Measurements from ENCODE around the gene TTC7B. TPM values are rescaled to one million over a fixed set of nuclear protein-coding genes. Genes with fewer than 3 reads are reported as not detected.

The TTC7B gene
- total RNA-seq, 1 experiment from 2014 or later: 9.6 TPM

DNA sequence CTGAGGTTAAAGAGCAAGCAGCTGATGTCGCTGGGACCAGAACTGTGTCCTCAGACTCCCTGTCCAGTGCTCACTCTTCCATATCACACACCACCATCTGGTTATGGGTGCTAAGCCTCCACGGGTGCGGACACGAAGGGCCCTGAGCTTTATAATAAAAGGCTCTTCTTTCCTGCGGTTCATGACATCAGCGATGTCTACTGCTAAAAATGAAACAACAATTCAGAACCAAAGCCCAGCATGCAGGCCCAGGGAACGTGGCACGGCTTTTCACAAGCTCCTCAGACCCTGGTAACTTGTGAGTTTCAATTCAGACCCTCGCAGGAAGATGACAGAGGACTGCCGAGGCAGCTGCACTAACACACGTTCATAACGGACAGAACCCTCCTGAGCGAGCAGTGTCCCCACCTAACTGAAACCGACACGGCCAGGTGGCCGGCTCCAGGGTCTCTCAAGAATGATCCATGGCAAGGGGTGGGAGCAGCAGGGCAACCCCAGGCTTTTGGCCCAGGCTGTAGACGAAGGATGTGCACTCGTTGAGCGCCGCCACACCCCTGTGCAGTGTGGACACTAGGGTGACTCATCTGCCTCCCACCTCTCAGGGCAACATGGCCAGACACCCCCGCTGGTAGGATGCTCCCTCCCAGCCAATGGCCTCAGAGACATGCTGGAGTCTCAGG is 239.1 kb downstream of the TTC7B start:
- no TSS peak for BruUV-seq (replicated peaks)
- no peaks in the 10 kb centered on the region for H3K36me3 Mint-ChIP-seq (ENCODE audit: insufficient read depth, unreplicated experiment)
- H3K4me1 Mint-ChIP-seq (ENCODE audit: low read depth, unreplicated experiment): no peaks in the 10 kb centered on the region
- H3K9me3 Mint-ChIP-seq (ENCODE audit: low read depth, unreplicated experiment): no peaks in the 10 kb centered on the region
- no peak overlapping the region for H3K27ac Mint-ChIP-seq (ENCODE audit: unreplicated experiment)
- no peaks in the 10 kb centered on the region for H3K27me3 Mint-ChIP-seq (ENCODE audit: unreplicated experiment)
- H3K4me3 Mint-ChIP-seq (ENCODE audit: low read depth, unreplicated experiment): no peak overlapping the region
- CTCF ChIA-PET: interaction anchor here (0.5 kb wide), 1 partner anchor 417 kb away, joined by 4 read pairs; no protein-coding TSS in a partner anchor
- intact Hi-C loops (cut with micrococcal nuclease; ENCODE audit: unreplicated experiment): no loop called here
- no peak for DNase-seq
- TF ChIP-seq, protein P1, sequence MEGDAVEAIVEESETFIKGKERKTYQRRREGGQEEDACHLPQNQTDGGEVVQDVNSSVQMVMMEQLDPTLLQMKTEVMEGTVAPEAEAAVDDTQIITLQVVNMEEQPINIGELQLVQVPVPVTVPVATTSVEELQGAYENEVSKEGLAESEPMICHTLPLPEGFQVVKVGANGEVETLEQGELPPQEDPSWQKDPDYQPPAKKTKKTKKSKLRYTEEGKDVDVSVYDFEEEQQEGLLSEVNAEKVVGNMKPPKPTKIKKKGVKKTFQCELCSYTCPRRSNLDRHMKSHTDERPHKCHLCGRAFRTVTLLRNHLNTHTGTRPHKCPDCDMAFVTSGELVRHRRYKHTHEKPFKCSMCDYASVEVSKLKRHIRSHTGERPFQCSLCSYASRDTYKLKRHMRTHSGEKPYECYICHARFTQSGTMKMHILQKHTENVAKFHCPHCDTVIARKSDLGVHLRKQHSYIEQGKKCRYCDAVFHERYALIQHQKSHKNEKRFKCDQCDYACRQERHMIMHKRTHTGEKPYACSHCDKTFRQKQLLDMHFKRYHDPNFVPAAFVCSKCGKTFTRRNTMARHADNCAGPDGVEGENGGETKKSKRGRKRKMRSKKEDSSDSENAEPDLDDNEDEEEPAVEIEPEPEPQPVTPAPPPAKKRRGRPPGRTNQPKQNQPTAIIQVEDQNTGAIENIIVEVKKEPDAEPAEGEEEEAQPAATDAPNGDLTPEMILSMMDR (IDR thresholded peaks at IDR 0.05; ENCODE audit: unreplicated experiment): no peak

DNA sequence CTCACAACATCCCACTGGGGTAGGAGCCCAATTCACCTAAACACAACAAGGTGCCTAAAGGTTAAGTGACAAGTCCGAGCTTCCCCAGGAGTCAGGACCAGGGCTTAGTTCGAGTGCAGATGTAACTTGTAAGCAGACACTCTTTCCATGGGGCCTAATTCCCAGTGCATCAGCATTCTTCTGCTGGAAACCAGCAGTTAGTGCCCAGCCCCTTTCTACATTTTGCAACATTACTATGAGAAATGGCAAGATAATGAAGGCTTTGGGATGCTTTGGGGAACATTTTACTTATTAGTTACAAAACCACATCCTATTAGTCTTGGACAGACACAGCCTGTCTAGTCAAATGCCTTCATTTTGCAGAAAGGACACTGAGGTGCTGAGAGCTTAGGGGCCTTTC is 239.6 kb downstream of the TTC7B start:
- H3K27ac Mint-ChIP-seq (ENCODE audit: unreplicated experiment): no peak overlapping the region
- no peaks in the 10 kb centered on the region for H3K9me3 Mint-ChIP-seq (ENCODE audit: low read depth, unreplicated experiment)
- intact Hi-C loops (cut with micrococcal nuclease; ENCODE audit: unreplicated experiment): no loop called here
- no peaks in the 10 kb centered on the region for H3K4me1 Mint-ChIP-seq (ENCODE audit: low read depth, unreplicated experiment)
- TF ChIP-seq, protein P1 (IDR thresholded peaks at IDR 0.05; ENCODE audit: unreplicated experiment): no peak
- no peak for DNase-seq
- no peaks in the 10 kb centered on the region for H3K36me3 Mint-ChIP-seq (ENCODE audit: insufficient read depth, unreplicated experiment)
- CTCF ChIA-PET: interaction anchor here (0.5 kb wide), 1 partner anchor 418 kb away, joined by 4 read pairs; no protein-coding TSS in a partner anchor
- no TSS peak for BruUV-seq (replicated peaks)
- no peaks in the 10 kb centered on the region for H3K27me3 Mint-ChIP-seq (ENCODE audit: unreplicated experiment)
- no peak overlapping the region for H3K4me3 Mint-ChIP-seq (ENCODE audit: low read depth, unreplicated experiment)

DNA sequence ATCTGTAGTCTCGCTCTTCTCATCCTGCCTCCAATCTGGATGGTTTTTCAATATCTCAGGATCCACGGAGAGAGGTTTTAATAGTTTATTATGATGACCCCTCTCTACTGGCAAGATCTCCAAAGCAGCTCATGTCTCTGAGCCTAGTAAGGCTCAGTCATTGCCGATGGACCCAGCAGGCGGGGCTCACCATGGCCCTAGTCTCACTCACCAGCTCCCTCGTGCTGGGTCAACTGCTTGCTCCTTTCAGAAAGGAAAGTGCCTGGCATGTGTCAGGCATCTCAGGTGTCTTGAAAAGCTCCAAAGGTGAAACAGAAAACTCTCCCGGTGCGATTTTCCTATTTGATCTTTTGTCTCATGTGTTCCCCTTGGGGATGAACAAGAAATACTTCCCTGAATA is 240.4 kb downstream of the TTC7B start:
- BruUV-seq (replicated peaks): no TSS peak
- CTCF ChIA-PET: no interaction called here
- Mint-ChIP-seq H3K27me3 (ENCODE audit: unreplicated experiment) (no peaks in the 10 kb centered on the region), H3K36me3 (ENCODE audit: insufficient read depth, unreplicated experiment) (no peaks in the 10 kb centered on the region), H3K27ac (ENCODE audit: unreplicated experiment) (no peak overlapping the region), H3K4me3 (ENCODE audit: low read depth, unreplicated experiment) (no peak overlapping the region), H3K4me1 (ENCODE audit: low read depth, unreplicated experiment) (no peaks in the 10 kb centered on the region), H3K9me3 (ENCODE audit: low read depth, unreplicated experiment) (no peaks in the 10 kb centered on the region)
- no peak for DNase-seq
- TF ChIP-seq, protein P1 (IDR thresholded peaks at IDR 0.05; ENCODE audit: unreplicated experiment): no peak
- intact Hi-C loops (cut with micrococcal nuclease; ENCODE audit: unreplicated experiment): no loop called here

DNA sequence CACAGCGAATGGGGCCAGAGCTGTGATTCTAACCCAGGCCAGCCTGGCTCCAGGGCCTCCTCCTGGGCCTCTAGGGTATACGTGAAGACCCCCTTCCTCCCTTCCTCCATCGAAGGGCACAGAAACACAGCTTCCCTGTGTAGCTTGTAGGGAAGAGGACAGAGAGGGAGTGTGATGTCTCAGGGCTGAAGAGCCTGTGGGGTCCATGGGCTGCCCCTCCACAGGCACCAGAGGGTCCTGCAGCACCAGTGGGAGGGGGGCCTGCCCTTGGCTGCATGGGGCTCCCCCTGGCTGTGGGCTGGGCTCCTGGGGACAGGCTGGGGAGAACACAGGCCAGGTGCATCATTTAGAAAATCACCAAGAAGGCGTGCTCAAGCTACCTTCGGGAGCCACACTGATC is 240.9 kb downstream of the TTC7B start:
- H3K4me3 Mint-ChIP-seq (ENCODE audit: low read depth, unreplicated experiment): no peak overlapping the region
- CTCF ChIA-PET: no interaction called here
- no peaks in the 10 kb centered on the region for H3K9me3 Mint-ChIP-seq (ENCODE audit: low read depth, unreplicated experiment)
- no peaks in the 10 kb centered on the region for H3K27me3 Mint-ChIP-seq (ENCODE audit: unreplicated experiment)
- H3K27ac Mint-ChIP-seq (ENCODE audit: unreplicated experiment): no peak overlapping the region
- H3K4me1 Mint-ChIP-seq (ENCODE audit: low read depth, unreplicated experiment): no peaks in the 10 kb centered on the region
- no peaks in the 10 kb centered on the region for H3K36me3 Mint-ChIP-seq (ENCODE audit: insufficient read depth, unreplicated experiment)
- BruUV-seq (replicated peaks): no TSS peak
- no peak for DNase-seq
- TF ChIP-seq, protein P1 (IDR thresholded peaks at IDR 0.05; ENCODE audit: unreplicated experiment): no peak
- intact Hi-C loops (cut with micrococcal nuclease; ENCODE audit: unreplicated experiment): no loop called here

All from Calu3 (cell line).